ENCODE data around the gene SHF. TPM values are rescaled to one million over a fixed set of nuclear protein-coding genes. Genes with fewer than 3 reads are reported as not detected.
"Not testable (repeated sequence)": the region's sequence is repeated elsewhere in the genome, so short reads cannot be mapped to it uniquely, and the experiment has no call there.

The SHF gene
- total and polyA plus RNA-seq, 2 donors (not counting 1 experiment from before 2014, with no cell fraction given) = 0.85 to 3.3 TPM

DNA sequence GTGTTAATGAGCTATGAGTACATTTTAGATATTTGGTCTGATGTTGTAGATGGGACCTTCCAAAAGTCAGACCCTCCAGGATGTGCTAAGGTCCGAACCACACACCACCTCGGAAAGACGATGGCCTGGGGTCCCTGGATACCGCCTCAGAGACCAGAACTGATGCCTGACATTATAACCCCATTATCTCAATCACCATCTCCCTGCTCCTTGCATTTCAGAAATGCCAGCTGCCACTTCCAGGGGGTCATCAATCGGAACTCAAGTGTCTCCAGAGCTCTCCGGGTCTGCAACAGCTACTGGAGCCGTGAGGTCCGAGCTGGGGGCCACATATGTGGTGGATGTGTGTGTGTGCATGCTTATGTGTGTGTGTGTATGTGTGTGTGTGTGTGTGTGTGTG lies 50.1 kb downstream of the SHF start:
- Histone ChIP-seq H3K4me2 (ENCODE audit: extremely low read depth, insufficient read depth, low read length) (no peak overlapping the region), H3K9me3 (ENCODE audit: control insufficient read depth, insufficient read depth, low read depth, low read length) (no peaks in the 10 kb centered on the region), H2AFZ (ENCODE audit: low read length) (no peak overlapping the region), H4K20me1 (ENCODE audit: control insufficient read depth, extremely low read depth, insufficient read depth, low read length) (no peaks in the 10 kb centered on the region), H3K9ac (ENCODE audit: insufficient read depth, low read length) (no peak overlapping the region), H3K27me3 (ENCODE audit: control insufficient read depth, insufficient read depth, low read length) (peaks cover 28% of the 10 kb centered on the region), H3K27ac (ENCODE audit: insufficient read depth, low read length) (no peak overlapping the region), H3K4me1 (ENCODE audit: control insufficient read depth, extremely low read depth, insufficient read depth, low read length) (no peaks in the 10 kb centered on the region), H3K4me3 (replicated peaks in 1 of 4; ENCODE audit: control extremely low read depth in 1 of 4, insufficient read depth in 1 of 4, low read depth in 3 of 4, low read length in 4 of 4) (no peak overlapping the region), H3K79me2 (ENCODE audit: control insufficient read depth, insufficient read depth, low read length) (no peaks in the 10 kb centered on the region), H3K36me3 (ENCODE audit: control insufficient read depth, insufficient read depth, low read length) (no peaks in the 10 kb centered on the region)
- TF ChIP-seq EZH2 (IDR thresholded peaks at IDR 0.05; ENCODE audit: low read length, missing control alignments) = no peak
- TF ChIP-seq, protein P1, sequence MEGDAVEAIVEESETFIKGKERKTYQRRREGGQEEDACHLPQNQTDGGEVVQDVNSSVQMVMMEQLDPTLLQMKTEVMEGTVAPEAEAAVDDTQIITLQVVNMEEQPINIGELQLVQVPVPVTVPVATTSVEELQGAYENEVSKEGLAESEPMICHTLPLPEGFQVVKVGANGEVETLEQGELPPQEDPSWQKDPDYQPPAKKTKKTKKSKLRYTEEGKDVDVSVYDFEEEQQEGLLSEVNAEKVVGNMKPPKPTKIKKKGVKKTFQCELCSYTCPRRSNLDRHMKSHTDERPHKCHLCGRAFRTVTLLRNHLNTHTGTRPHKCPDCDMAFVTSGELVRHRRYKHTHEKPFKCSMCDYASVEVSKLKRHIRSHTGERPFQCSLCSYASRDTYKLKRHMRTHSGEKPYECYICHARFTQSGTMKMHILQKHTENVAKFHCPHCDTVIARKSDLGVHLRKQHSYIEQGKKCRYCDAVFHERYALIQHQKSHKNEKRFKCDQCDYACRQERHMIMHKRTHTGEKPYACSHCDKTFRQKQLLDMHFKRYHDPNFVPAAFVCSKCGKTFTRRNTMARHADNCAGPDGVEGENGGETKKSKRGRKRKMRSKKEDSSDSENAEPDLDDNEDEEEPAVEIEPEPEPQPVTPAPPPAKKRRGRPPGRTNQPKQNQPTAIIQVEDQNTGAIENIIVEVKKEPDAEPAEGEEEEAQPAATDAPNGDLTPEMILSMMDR (conservative IDR thresholded peaks at IDR 0.05 in 1 of 2, IDR thresholded peaks at IDR 0.05 in 1 of 2; ENCODE audit: low read depth in 1 of 2, low read length in 2 of 2) = no peak
- no peak for DNase-seq (ENCODE audit: low read depth in 2 of 2)

DNA sequence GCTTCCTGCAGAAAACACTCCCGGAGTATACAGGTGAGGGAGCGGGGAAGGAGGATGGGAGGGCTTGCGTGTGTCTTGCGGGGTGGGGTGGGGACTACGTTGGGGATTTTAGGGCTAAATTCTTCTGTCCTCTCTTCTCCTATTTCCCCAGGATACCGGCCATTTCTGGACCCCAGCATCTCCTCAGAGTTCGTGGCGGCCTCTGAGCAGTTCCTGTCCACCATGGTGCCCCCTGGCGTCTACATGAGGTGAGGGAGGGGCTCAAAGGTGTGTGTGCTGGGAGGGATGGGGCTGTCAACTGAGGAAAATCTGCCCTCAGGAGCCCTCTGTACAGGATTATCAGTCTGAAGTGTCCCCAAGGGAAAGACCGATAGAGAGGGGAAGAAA lies 51.4 kb downstream of the SHF start:
- Histone ChIP-seq H3K27me3 (ENCODE audit: control insufficient read depth, insufficient read depth, low read length) (peaks cover 36% of the 10 kb centered on the region), H3K9me3 (ENCODE audit: control insufficient read depth, insufficient read depth, low read depth, low read length) (no peaks in the 10 kb centered on the region), H3K4me1 (ENCODE audit: control insufficient read depth, extremely low read depth, insufficient read depth, low read length) (no peaks in the 10 kb centered on the region), H3K4me3 (replicated peaks in 1 of 4; ENCODE audit: control extremely low read depth in 1 of 4, insufficient read depth in 1 of 4, low read depth in 3 of 4, low read length in 4 of 4) (no peak overlapping the region), H4K20me1 (ENCODE audit: control insufficient read depth, extremely low read depth, insufficient read depth, low read length) (no peaks in the 10 kb centered on the region), H3K79me2 (ENCODE audit: control insufficient read depth, insufficient read depth, low read length) (no peaks in the 10 kb centered on the region), H2AFZ (ENCODE audit: low read length) (no peak overlapping the region), H3K27ac (ENCODE audit: insufficient read depth, low read length) (no peak overlapping the region), H3K36me3 (ENCODE audit: control insufficient read depth, insufficient read depth, low read length) (no peaks in the 10 kb centered on the region), H3K9ac (ENCODE audit: insufficient read depth, low read length) (no peak overlapping the region), H3K4me2 (ENCODE audit: extremely low read depth, insufficient read depth, low read length) (no peak overlapping the region)
- DNase-seq (ENCODE audit: low read depth in 2 of 2) = no peak
- TF ChIP-seq, protein P1 (conservative IDR thresholded peaks at IDR 0.05 in 1 of 2, IDR thresholded peaks at IDR 0.05 in 1 of 2; ENCODE audit: low read depth in 1 of 2, low read length in 2 of 2) = peak in 1 of 2 donors; percentile 13
- TF ChIP-seq EZH2 (IDR thresholded peaks at IDR 0.05; ENCODE audit: low read length, missing control alignments) = no peak

DNA sequence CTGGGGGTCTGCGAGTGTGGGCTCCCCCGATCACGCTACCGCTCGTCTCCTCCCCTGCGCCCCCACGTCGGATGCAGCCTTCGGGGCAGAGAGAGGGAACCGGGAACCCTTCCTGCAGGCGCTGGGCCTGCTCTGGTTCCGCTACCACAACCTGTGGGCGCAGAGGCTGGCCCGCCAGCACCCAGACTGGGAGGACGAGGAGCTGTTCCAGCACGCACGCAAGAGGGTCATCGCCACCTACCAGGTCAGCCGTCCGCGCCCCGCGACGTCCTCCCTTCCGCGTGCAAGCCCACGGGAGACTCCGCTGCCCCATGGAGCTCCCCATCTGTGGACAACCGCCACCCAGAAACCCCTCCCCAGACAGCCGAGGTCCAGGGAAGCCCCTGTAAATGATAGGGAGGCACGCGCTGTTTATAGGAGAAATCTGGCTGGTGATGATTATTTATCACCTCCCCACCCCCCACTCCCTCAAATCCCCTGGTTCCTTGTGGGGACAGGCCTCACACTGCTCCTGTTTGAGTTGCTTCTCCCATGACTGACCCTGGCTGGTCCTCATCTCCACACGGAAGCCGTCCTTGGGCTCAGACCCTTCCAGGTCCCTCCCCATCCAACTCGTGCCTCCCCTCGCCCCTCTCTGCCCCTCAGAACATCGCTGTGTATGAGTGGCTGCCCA lies 51.9 kb downstream of the SHF start:
- H3K9me3 ChIP-seq (ENCODE audit: control insufficient read depth, insufficient read depth, low read depth, low read length); H3K9ac ChIP-seq (ENCODE audit: insufficient read depth, low read length); H3K36me3 ChIP-seq (ENCODE audit: control insufficient read depth, insufficient read depth, low read length); H3K79me2 ChIP-seq (ENCODE audit: control insufficient read depth, insufficient read depth, low read length); H3K4me1 ChIP-seq (ENCODE audit: control insufficient read depth, extremely low read depth, insufficient read depth, low read length); DNase-seq (ENCODE audit: low read depth in 2 of 2); H3K4me3 ChIP-seq (replicated peaks in 1 of 4; ENCODE audit: control extremely low read depth in 1 of 4, insufficient read depth in 1 of 4, low read depth in 3 of 4, low read length in 4 of 4); H4K20me1 ChIP-seq (ENCODE audit: control insufficient read depth, extremely low read depth, insufficient read depth, low read length); H3K4me2 ChIP-seq (ENCODE audit: extremely low read depth, insufficient read depth, low read length); H2AFZ ChIP-seq (ENCODE audit: low read length); H3K27ac ChIP-seq (ENCODE audit: insufficient read depth, low read length): not testable (repeated sequence)
- peak; percentile 32 for TF ChIP-seq EZH2 (IDR thresholded peaks at IDR 0.05; ENCODE audit: low read length, missing control alignments)
- peaks cover 41% of the 10 kb centered on the region for H3K27me3 ChIP-seq (ENCODE audit: control insufficient read depth, insufficient read depth, low read length)
